PFSK-1 (cell line): ENCODE results near the gene ASS1.

Experiments
- POLR2AphosphoS5 ChIP-seq: IDR thresholded peaks from 2 replicates; pipeline ENCODE4 v1.6.1; 2012; ENCODE audit warnings: low read depth, mild to moderate bottlenecking, control low read depth, low read length, moderate library complexity
- REST ChIP-seq, 2 experiments: IDR thresholded peaks; 2 replicates each; pipeline versions ENCODE4 v1.6.1 to v1.8.0; 2011 to 2012; ENCODE audit warnings: low read depth in 2 of 2, low read length in 2 of 2, control low read depth in 1 of 2, inconsistent platforms in 1 of 2, mild to moderate bottlenecking in 1 of 2, moderate library complexity in 1 of 2; ENCODE audit not compliant: insufficient read depth in 1 of 2
- SIN3A ChIP-seq: IDR thresholded peaks from 2 replicates; pipeline ENCODE4 v1.6.1; 2012; ENCODE audit warnings: mild to moderate bottlenecking, low read length, moderate library complexity, borderline replicate concordance; ENCODE audit not compliant: insufficient read depth

GRCh38 chr9:130442746-130443455 lies 1.9 kb upstream of the ASS1 start:
- TF ChIP-seq SIN3A (no peak), REST (IDR thresholded peaks at IDR 0.05; ENCODE audit: insufficient read depth in 1 of 2, low read depth in 2 of 2, low read length in 2 of 2) (no peak), POLR2AphosphoS5 (no peak)
